HG03139 (cell line): ENCODE results near the gene PRAMEF17.
"Not testable (repeated sequence)": the region's sequence is repeated elsewhere in the genome, so short reads cannot be mapped to it uniquely, and the experiment has no call there.

Experiments used
- ATAC-seq: cut with Tn5 transposase; IDR thresholded peaks from one replicate; pipeline ENCODE4 v1.9.1; 2021; ENCODE audit not compliant: unreplicated experiment

Gene PRAMEF17

DNA sequence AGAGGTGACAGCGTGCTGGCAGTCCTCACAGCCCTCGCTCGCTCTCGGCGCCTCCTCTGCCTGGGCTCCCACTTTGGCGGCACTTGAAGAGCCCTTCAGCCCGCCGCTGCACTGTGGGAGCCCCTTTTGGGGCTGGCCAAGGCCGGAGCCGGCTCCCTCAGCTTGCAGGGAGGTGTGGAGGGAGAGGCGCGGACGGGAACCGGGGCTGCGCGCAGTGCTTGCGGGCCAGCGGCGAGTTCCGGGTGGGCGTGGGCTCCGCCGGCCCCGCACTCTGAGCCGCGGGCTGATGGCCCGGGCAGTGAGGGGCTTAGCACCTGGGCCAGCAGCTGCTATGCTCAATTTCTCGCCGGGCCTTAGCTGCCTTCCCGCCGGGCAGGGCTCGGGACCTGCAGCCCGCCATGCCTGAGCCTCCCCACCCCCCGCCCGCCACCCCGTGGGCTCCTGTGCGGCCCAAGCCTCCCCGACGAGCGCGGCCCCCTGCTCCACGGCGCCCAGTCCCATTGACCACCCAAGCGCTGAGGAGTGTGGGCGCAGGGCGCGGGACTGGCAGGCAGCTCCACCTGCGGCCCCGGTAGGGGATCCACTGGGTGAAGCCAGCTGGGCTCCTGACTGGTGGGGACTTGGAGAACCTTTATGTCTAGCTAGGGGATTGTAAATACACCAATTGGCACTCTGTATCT, 49.8 kb downstream of the PRAMEF17 start:
- not testable (repeated sequence) for ATAC-seq
